Activated CD4-positive, alpha-beta T cell treated with anti-CD3 and anti-CD28 coated beads for 36 hours (primary cell): Measurements from ENCODE around the gene SMIM12. TPM values are rescaled to one million over a fixed set of nuclear protein-coding genes. Genes with fewer than 3 reads are reported as not detected.

Source experiments
- ATAC-seq: fragments of 200-7000 bp; cut with Tn5 transposase; one replicate; pipeline ENCODE4 v1.10.0; 2021; ENCODE audit warnings: mild to moderate bottlenecking, moderate library complexity
- CTCF ChIA-PET: fragments of 350-600 bp; sonication (Branson Sonifier 250); formaldehyde crosslinking; loops from one replicate; lab custom pipeline; 2021; ENCODE audit warnings: antibody characterized with exemption; lab: Charles Lee
- POLR2A ChIA-PET: fragments of 350-600 bp; sonication (Branson Sonifier 250); formaldehyde crosslinking; loops from one replicate; lab custom pipeline; 2021; ENCODE audit warnings: antibody characterized with exemption, inconsistent platforms; lab: Charles Lee
- DNase-seq: peaks from one replicate; pipeline ENCODE4 v3.0.0-alpha.2; 2020
- H3K27ac Mint-ChIP-seq: one replicate; pipeline ENCODE4 v1.8.0; 2021; ENCODE audit warnings: mixed read lengths
- H3K27me3 Mint-ChIP-seq: one replicate; pipeline ENCODE4 v1.8.0; 2021; ENCODE audit warnings: mixed read lengths
- H3K36me3 Mint-ChIP-seq: one replicate; pipeline ENCODE4 v1.8.0; 2021; ENCODE audit warnings: low read depth, mixed read lengths
- H3K4me1 Mint-ChIP-seq: one replicate; pipeline ENCODE4 v1.8.0; 2021; ENCODE audit warnings: mixed read lengths
- H3K4me3 Mint-ChIP-seq: one replicate; pipeline ENCODE4 v1.8.0; 2021; ENCODE audit warnings: mild to moderate bottlenecking, moderate library complexity, mixed read lengths
- H3K9me3 Mint-ChIP-seq: one replicate; pipeline ENCODE4 v1.8.0; 2021; ENCODE audit warnings: low read depth, mixed read lengths
- intact Hi-C, 2 experiments: fragments of 100-400 bp; cut with DNase I in 1 of 2; cut with micrococcal nuclease in 1 of 2; formaldehyde crosslinking; loops; one replicate each; pipeline versions ENCODE4 v1.14.2 to v1.15.1; 2022 to 2024; cut with DNase I, micrococcal nuclease
- total RNA-seq, 2 experiments: library from RNA; stranded (reverse); gene quantifications; one replicate each; pipeline ENCODE4 v1.2.3, GENCODE V29; 2021

SMIM12 gene
- total RNA-seq, 2 experiments from 2014 or later = 42.4 to 45.0 TPM

- CTCF ChIA-PET = interaction anchor here (0.7 to 3.7 kb wide), 4 partner anchors 9 to 58 kb away, joined by 3 to 18 read pairs (median 4); no protein-coding TSS in a partner anchor
- no peaks in the 10 kb centered on the region for H3K9me3 Mint-ChIP-seq
Observed at GRCh38 chr1:34844252-34844634, 15.3 kb downstream of the SMIM12 start.

GRCh38 chr1:34843392-34844251, 15.9 kb downstream of the SMIM12 start:
- Mint-ChIP-seq H3K4me3 (no peak overlapping the region), H3K9me3 (no peaks in the 10 kb centered on the region), H3K36me3 (peaks cover 8% of the 10 kb centered on the region), H3K27ac (no peak overlapping the region), H3K27me3 (no peaks in the 10 kb centered on the region), H3K4me1 (no peaks in the 10 kb centered on the region)
- no peak for ATAC-seq
- ChIA-PET POLR2A (no interaction called here), CTCF (interaction anchor here (1.1 to 3.7 kb wide), 2 partner anchors 9 to 57 kb away, joined by 3 to 18 read pairs; no protein-coding TSS in a partner anchor)
- intact Hi-C loops = no loop called here
- DNase-seq = no peak

More at GRCh38 chr1:34844252-34844634, 15.3 kb downstream of the SMIM12 start:
- no peak overlapping the region for H3K27ac Mint-ChIP-seq
- DNase-seq (no peak), ATAC-seq (no peak)
- peaks cover 10% of the 10 kb centered on the region for H3K36me3 Mint-ChIP-seq
- POLR2A ChIA-PET = no interaction called here
- peaks cover 1% of the 10 kb centered on the region for H3K4me1 Mint-ChIP-seq
- intact Hi-C loops = no loop called here
- H3K27me3 Mint-ChIP-seq = no peaks in the 10 kb centered on the region
- no peak overlapping the region for H3K4me3 Mint-ChIP-seq

- no peak overlapping the region for H3K27ac Mint-ChIP-seq
- H3K4me3 Mint-ChIP-seq = no peak overlapping the region
- POLR2A ChIA-PET = no interaction called here
- peaks cover 2% of the 10 kb centered on the region for H3K36me3 Mint-ChIP-seq
- no peak for ATAC-seq
- no peak for DNase-seq
- H3K27me3 Mint-ChIP-seq = no peaks in the 10 kb centered on the region
- no peaks in the 10 kb centered on the region for H3K4me1 Mint-ChIP-seq
- no peaks in the 10 kb centered on the region for H3K9me3 Mint-ChIP-seq
- CTCF ChIA-PET = interaction anchor here (3.7 kb wide), 1 partner anchor 10 kb away, joined by 18 read pairs; no protein-coding TSS in a partner anchor
- intact Hi-C loops = no loop called here
Observed at GRCh38 chr1:34842952-34843371, 16.6 kb downstream of the SMIM12 start.

GRCh38 chr1:34842073-34842472, 17.5 kb downstream of the SMIM12 start:
- CTCF ChIA-PET = interaction anchor here (3.7 kb wide), 1 partner anchor 11 kb away, joined by 18 read pairs; no protein-coding TSS in a partner anchor
- no peak overlapping the region for H3K27ac Mint-ChIP-seq
- no peaks in the 10 kb centered on the region for H3K36me3 Mint-ChIP-seq
- POLR2A ChIA-PET = no interaction called here
- no peak overlapping the region for H3K4me3 Mint-ChIP-seq
- H3K27me3 Mint-ChIP-seq = no peaks in the 10 kb centered on the region
- ATAC-seq = no peak
- DNase-seq = no peak
- intact Hi-C loops = no loop called here
- no peaks in the 10 kb centered on the region for H3K4me1 Mint-ChIP-seq
- H3K9me3 Mint-ChIP-seq = no peaks in the 10 kb centered on the region

GRCh38 chr1:34840426-34840825, 19.1 kb downstream of the SMIM12 start:
- ChIA-PET POLR2A (no interaction called here), CTCF (no interaction called here)
- H3K36me3 Mint-ChIP-seq = no peaks in the 10 kb centered on the region
- DNase-seq (no peak), ATAC-seq (no peak)
- no peaks in the 10 kb centered on the region for H3K9me3 Mint-ChIP-seq
- H3K4me1 Mint-ChIP-seq = no peaks in the 10 kb centered on the region
- no peak overlapping the region for H3K4me3 Mint-ChIP-seq
- H3K27ac Mint-ChIP-seq = no peak overlapping the region
- H3K27me3 Mint-ChIP-seq = no peaks in the 10 kb centered on the region
- intact Hi-C loops = no loop called here

- ATAC-seq = no peak
- no peaks in the 10 kb centered on the region for H3K36me3 Mint-ChIP-seq
- H3K9me3 Mint-ChIP-seq = no peaks in the 10 kb centered on the region
- intact Hi-C loops = no loop called here
- H3K27ac Mint-ChIP-seq = no peak overlapping the region
- ChIA-PET POLR2A (no interaction called here), CTCF (no interaction called here)
- DNase-seq = no peak
- no peak overlapping the region for H3K4me3 Mint-ChIP-seq
- H3K27me3 Mint-ChIP-seq = no peaks in the 10 kb centered on the region
- no peaks in the 10 kb centered on the region for H3K4me1 Mint-ChIP-seq
Observed at GRCh38 chr1:34839526-34840305, 19.8 kb downstream of the SMIM12 start.

GRCh38 chr1:34833711-34834110, 25.8 kb downstream of the SMIM12 start:
- ATAC-seq (no peak), DNase-seq (no peak)
- intact Hi-C loops = no loop called here
- Mint-ChIP-seq H3K27me3 (no peaks in the 10 kb centered on the region), H3K4me3 (no peak overlapping the region), H3K36me3 (no peaks in the 10 kb centered on the region), H3K27ac (no peak overlapping the region), H3K4me1 (no peaks in the 10 kb centered on the region), H3K9me3 (no peaks in the 10 kb centered on the region)
- ChIA-PET CTCF (no interaction called here), POLR2A (no interaction called here)

GRCh38 chr1:34831721-34832246, 27.8 kb downstream of the SMIM12 start:
- CTCF ChIA-PET = interaction anchor here (0.6 to 0.8 kb wide), 2 partner anchors 33 to 252 kb away, joined by 3 to 4 read pairs; no protein-coding TSS in a partner anchor
- intact Hi-C loops = no loop called here
- POLR2A ChIA-PET = no interaction called here
- Mint-ChIP-seq H3K4me1 (no peaks in the 10 kb centered on the region), H3K27ac (no peak overlapping the region), H3K36me3 (no peaks in the 10 kb centered on the region), H3K27me3 (no peaks in the 10 kb centered on the region), H3K9me3 (no peaks in the 10 kb centered on the region), H3K4me3 (no peak overlapping the region)
- DNase-seq (no peak), ATAC-seq (no peak)

GRCh38 chr1:34829250-34829649, 30.3 kb downstream of the SMIM12 start:
- DNase-seq (no peak), ATAC-seq (no peak)
- Mint-ChIP-seq H3K36me3 (no peaks in the 10 kb centered on the region), H3K9me3 (no peaks in the 10 kb centered on the region), H3K27me3 (no peaks in the 10 kb centered on the region), H3K4me3 (no peak overlapping the region), H3K4me1 (no peaks in the 10 kb centered on the region), H3K27ac (no peak overlapping the region)
- intact Hi-C loops = no loop called here
- ChIA-PET POLR2A (no interaction called here), CTCF (no interaction called here)

GRCh38 chr1:34828611-34829010, 30.9 kb downstream of the SMIM12 start:
- ChIA-PET POLR2A (no interaction called here), CTCF (no interaction called here)
- Mint-ChIP-seq H3K27ac (no peak overlapping the region), H3K36me3 (no peaks in the 10 kb centered on the region), H3K9me3 (peaks cover 2% of the 10 kb centered on the region), H3K4me1 (no peaks in the 10 kb centered on the region), H3K4me3 (no peak overlapping the region), H3K27me3 (no peaks in the 10 kb centered on the region)
- DNase-seq (no peak), ATAC-seq (no peak)
- intact Hi-C loops = no loop called here

GRCh38 chr1:34827341-34827941, 32.1 kb downstream of the SMIM12 start:
- no peaks in the 10 kb centered on the region for H3K27me3 Mint-ChIP-seq
- H3K27ac Mint-ChIP-seq = no peak overlapping the region
- ATAC-seq = no peak
- H3K36me3 Mint-ChIP-seq = no peaks in the 10 kb centered on the region
- no peaks in the 10 kb centered on the region for H3K4me1 Mint-ChIP-seq
- intact Hi-C loops = no loop called here
- DNase-seq = no peak
- POLR2A ChIA-PET = no interaction called here
- no peak overlapping the region for H3K4me3 Mint-ChIP-seq
- H3K9me3 Mint-ChIP-seq = peaks cover 2% of the 10 kb centered on the region
- CTCF ChIA-PET = interaction anchor here (0.5 to 1.5 kb wide), 4 partner anchors 17 to 40 kb away, joined by 3 to 6 read pairs (median 3); no protein-coding TSS in a partner anchor
